ENCODE results near the gene CORO7.
"Not testable (repeated sequence)": the region's sequence is repeated elsewhere in the genome, so short reads cannot be mapped to it uniquely, and the experiment has no call there.

Gene CORO7

GRCh38 chr16:4350787-4351659 is 65.4 kb downstream of the CORO7 start, which contains the start of gene PAM16:
Gene PAM16 (minus strand): TSS chr16:4351321. CDS start chr16:4351234, 87 bp downstream.
- DNase-seq, result peak; percentile 98 to 99

DNA sequence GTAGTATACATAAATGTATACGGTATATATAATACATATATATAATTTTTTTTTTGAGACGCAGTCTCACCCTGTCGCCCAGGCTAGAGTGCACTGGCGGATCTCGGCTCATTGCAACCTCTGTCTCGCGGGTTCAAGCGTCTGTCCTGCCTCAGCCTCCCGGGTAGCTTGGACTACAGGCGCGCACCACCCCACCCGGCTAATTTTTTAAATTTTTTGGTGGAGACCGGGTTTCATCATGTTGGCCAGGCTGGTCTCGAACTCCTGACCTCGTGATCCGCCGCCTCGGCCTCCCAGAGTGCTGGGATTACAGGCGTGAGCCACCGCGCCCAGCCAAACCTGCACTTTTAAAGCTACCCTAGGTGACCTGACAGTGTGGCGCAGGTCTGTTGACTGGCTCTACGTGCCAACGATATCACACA is 66.0 kb downstream of the CORO7 start:
- DNase-seq, result peak in 1 of 2 donors; percentile 25

- no peak for DNase-seq
Observed at GRCh38 chr16:4349332-4349731, 67.1 kb downstream of the CORO7 start.

DNA sequence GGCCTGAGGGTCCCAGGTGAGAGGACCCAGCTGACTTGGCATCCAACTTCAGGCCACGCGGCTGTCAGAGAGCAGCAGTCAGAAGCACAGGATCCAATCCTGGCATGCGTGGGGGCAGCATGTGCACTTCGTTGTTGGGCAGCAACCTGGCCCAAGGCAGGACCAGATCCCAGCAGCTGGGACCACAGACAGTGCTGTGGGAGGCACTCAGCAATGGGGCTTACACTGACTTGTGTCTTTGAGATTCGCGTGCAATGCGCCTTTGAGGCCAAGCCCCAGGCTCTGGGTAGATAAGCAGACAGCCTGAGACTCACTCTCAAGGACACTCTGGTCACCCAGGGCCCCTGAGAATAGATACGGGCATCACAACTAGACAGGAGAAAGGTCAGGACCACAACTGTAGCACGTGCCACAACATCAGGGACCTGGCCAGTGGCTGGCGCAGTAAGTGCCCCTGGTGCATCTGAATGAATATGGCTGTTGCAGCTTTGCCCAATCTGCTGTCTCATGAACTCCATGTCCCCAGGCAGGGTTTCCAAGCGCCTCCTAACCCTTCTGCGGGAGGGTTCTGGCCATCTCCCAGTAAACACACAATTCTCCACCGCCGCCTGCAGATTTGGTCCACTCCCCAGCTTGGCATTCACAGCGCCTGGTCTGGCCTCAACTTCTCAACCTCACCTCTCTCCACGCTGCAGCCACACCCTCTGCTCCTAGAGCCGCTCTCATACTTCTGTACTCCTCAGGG is 68.5 kb downstream of the CORO7 start:
- no peak for DNase-seq

DNA sequence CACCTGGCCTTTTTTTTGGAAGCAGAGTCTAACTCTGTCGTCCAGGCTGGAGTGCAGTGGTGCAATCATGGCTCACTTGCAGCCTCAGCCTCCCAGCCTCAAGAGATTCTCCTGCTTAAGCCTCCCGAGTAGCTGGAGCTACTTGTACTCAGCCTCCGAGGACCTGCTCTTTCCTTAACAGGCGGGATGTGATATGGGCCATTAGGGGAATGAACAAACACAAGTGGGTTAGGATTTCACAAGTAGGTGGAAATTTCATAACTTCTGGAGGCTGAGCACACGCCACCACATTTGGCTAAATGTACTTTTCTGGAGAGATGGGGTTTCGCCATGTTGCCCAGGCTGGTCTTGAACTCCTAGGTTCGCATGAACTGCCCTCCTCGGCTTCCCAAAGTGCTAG is 69.4 kb downstream of the CORO7 start:
- no peak for DNase-seq

GRCh38 chr16:4345836-4346781 is 70.3 kb downstream of the CORO7 start:
- DNase-seq, result no peak

DNA sequence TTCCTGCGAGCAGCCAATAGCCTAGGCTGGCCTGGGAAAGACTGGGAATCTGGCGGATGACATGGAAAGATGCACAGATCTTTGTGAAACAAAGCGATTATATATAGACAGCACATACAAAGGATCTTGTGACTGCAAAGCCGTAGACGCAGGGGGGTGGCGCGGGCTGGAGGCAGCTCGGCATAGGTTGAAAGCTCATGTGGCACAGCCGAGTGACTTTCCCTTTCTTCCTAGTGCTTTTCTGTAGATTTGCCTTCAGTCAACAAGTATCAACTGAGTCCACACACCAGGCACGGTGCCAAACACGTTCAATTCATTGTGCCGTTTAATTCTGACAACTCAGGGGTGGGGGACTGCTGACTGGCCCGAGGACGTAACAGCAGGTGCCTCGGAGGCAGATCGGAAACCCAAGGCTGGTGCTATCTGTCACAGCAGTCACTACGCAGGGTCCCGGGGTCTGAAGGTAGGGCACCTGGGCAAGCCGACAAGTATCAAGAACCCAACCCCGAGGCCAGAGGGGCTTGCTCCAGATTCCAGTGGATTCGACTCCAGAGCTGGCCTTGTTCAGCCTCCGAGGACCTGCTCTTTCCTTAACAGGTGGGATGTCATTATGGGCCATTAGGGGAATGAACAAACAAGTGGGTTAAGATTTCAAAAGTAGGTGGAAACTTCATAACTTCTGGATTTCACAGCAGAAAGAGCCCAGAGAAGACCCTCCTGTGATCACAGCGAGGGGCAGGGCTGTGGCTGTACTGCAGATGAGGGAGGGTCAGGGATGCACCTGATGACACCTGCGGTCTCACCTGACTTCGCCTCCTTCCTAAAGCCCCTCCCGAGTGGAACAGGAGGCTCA is 71.2 kb downstream of the CORO7 start:
- no peak for DNase-seq

DNA sequence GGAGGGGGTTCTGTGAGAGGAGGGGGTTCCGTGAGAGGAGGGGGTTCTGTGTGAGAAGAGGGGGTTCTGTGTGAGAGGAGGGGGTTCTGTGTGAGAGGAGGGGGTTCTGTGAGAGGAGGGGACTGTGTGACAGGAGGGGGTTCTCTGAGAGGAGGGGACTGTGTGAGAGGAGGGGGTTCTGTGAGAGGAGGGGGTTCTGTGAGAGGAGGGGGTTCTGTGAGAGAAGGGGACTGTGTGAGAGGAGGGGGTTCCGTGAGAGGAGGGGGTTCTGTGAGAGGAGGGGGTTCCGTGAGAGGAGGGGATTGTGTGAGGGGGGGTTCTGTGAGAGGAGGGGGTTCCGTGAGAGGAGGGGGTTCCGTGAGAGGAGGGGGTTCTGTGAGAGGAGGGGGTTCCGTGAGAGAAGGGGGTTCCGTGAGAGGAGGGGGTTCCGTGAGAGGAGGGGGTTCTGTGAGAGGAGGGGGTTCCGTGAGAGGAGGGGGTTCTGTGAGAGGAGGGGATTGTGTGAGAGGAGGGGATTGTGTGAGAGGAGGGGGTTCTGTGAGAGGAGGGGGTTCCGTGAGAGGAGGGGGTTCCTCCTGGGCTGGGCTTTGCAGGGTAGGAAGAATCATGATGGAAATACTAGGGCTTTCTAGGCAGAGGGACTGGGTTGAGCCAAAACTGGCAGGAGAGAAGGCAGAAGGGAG is 72.0 kb downstream of the CORO7 start:
- DNase-seq, result not testable (repeated sequence)

- no peak for DNase-seq
Observed at GRCh38 chr16:4342866-4343744, 73.3 kb downstream of the CORO7 start.

DNA sequence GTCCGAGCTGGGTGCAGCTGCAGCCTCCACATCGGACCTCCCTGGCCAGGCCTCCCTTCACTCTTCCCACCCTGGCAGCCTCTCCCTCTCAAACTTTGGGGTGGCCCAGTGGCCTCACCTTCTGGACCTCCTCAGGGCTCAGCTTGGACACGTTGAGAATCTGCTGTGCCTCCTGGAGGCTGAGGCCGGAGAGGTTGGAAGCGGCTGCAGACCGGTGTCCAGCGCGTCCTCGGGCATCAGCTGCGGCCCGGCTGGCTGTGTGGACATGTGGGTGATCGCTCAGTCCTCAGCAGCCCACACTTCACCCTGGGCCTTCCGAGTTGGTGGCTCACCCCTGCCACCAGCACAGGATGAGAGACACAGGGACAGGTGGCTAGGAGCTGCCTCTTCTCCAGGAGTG is 75.1 kb downstream of the CORO7 start:
- DNase-seq, result no peak

- DNase-seq, result no peak
Observed at GRCh38 chr16:4340443-4340842, 76.0 kb downstream of the CORO7 start.

GRCh38 chr16:4339909-4340308 is 76.5 kb downstream of the CORO7 start:
- no peak for DNase-seq

- DNase-seq, result no peak
Observed at GRCh38 chr16:4339455-4339854, 76.9 kb downstream of the CORO7 start.

GRCh38 chr16:4338712-4339299 is 77.6 kb downstream of the CORO7 start:
- no peak for DNase-seq

GRCh38 chr16:4338125-4338582 is 78.2 kb downstream of the CORO7 start:
- DNase-seq, result no peak

DNA sequence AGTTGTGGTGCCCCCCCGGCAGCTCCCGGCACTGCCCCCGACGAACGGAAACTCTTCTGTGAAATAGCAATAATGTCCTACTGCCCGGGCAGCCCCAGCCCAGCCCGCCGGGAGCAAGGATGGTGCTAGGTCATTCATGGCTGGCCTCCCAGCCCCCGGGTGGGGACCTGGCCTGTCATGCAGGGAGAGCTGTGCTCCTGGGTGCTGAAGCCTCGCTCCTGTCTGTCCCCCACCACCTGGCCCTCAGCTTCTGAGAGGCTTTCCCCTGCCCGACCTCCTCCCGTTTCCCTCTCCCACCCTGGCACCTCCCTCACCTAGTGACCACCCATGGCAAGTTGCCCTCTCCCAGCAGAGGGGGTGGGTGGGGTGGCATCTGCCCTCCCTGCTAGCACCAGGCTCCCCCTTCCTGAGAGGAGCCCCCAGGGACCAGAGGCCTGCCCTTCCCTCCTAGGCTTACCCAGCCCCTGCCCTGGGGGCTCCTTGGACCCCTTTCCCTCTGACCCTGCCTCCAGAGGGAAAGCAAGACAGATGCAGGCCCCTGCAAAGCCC is 78.8 kb downstream of the CORO7 start:
- no peak for DNase-seq

DNA sequence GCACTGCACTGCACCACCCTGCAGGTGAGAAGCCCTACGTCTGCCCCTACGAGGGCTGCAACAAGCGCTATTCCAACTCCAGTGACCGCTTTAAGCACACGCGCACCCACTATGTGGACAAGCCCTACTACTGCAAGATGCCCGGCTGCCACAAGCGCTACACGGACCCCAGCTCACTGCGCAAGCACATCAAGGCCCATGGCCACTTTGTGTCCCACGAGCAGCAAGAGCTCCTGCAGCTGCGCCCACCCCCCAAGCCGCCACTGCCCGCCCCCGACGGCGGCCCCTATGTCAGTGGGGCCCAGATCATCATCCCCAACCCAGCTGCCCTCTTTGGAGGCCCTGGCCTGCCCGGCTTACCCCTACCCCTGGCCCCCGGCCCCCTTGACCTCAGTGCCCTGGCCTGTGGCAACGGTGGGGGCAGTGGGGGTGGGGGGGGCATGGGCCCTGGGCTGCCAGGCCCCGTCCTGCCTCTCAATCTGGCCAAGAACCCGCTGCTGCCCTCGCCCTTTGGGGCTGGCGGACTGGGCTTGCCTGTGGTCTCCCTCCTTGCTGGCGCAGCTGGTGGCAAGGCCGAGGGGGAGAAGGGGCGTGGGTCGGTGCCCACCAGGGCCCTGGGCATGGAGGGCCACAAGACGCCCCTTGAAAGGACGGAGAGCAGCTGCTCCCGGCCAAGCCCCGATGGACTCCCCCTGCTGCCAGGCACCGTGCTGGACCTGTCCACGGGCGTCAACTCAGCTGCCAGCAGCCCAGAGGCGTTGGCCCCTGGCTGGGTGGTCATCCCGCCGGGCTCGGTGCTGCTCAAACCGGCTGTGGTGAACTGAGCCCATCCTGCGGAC is 79.5 kb downstream of the CORO7 start:
- DNase-seq, result no peak

DNA sequence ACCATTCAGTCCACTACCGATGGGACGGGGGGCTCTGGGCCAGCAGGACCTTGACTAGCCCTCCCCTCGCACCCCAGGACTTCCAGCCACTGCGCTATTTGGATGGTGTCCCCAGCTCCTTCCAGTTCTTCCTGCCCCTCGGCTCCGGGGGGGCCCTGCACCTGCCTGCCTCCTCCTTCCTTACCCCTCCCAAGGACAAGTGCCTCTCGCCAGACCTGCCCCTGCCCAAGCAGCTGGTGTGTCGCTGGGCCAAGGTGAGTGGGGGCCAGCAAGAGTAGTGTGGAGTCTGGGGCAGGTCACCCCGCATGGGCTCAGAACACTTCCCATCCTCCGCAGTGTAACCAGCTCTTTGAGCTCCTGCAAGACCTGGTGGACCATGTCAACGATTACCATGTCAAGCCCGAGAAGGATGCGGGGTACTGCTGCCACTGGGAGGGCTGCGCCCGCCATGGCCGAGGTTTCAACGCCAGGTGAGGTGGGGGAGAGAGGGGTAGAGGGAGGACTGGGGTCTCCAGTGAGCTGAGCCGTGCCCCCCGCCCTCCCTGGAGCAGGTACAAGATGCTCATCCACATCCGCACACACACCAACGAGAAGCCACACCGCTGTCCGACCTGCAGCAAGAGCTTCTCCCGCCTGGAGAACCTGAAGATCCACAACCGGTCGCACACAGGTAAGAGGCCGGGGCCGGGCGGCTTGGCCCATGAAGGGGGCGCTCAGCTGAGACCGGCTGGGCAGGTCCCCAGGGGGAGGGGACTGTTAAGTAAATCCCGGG is 81.5 kb downstream of the CORO7 start:
- DNase-seq, result no peak

Data from stimulated activated CD4-positive, alpha-beta T cell treated with anti-CD3 and anti-CD28 coated beads, Interleukin-2, amount 100 ng/mL, for 48 hours (primary cell).